HepG2 (cell line): ENCODE results near the gene PAFAH1B2. TPM values are rescaled to one million over a fixed set of nuclear protein-coding genes. Genes with fewer than 3 reads are reported as not detected.

ENCODE experiments used
- CEBPG ChIP-seq: IDR thresholded peaks from 2 replicates; pipeline ENCODE4 v1.6.1; 2016
- CREBL2 ChIP-seq: sonication (generic); formaldehyde crosslinking; IDR thresholded peaks from 2 replicates; pipeline ENCODE4 v1.8.1; 2023; ENCODE audit warnings: missing genetic modification reagents, mild to moderate bottlenecking, borderline replicate concordance
- HNF1A ChIP-seq, 2 experiments: sonication (generic) in 1 of 2; formaldehyde crosslinking in 1 of 2; IDR thresholded peaks; 2 replicates each; pipeline versions ENCODE4 v1.4.0 to v1.6.1; 2016 to 2020; ENCODE audit warnings: borderline replicate concordance in 1 of 2, low read depth in 1 of 2, mild to moderate bottlenecking in 1 of 2, missing genetic modification reagents in 1 of 2
- POGZ ChIP-seq: sonication (generic); formaldehyde crosslinking; IDR thresholded peaks from 2 replicates; pipeline ENCODE4 v1.4.0; 2020; ENCODE audit warnings: mild to moderate bottlenecking, missing genetic modification reagents
- SMAD9 ChIP-seq: sonication (generic); formaldehyde crosslinking; IDR thresholded peaks from 2 replicates; pipeline ENCODE4 v1.5.1; 2020; ENCODE audit warnings: mild to moderate bottlenecking, missing genetic modification reagents
- THAP9 ChIP-seq: sonication (generic); formaldehyde crosslinking; IDR thresholded peaks from 2 replicates; pipeline ENCODE4; 2020; ENCODE audit warnings: missing genetic modification reagents, mild to moderate bottlenecking, borderline replicate concordance
- ZBTB39 ChIP-seq: sonication (generic); formaldehyde crosslinking; IDR thresholded peaks from 2 replicates; pipeline ENCODE4 v1.5.0; 2020; ENCODE audit warnings: missing genetic modification reagents
- ZFAT ChIP-seq: sonication (generic); formaldehyde crosslinking; conservative IDR thresholded peaks from 2 replicates; pipeline ENCODE4 v1.8.1; 2023; ENCODE audit warnings: missing genetic modification reagents, inconsistent platforms
- ZMAT3 ChIP-seq: sonication (generic); formaldehyde crosslinking; conservative IDR thresholded peaks from 2 replicates; pipeline ENCODE4 v1.7.0; 2021; ENCODE audit warnings: missing genetic modification reagents
- ZNF281 ChIP-seq: sonication (generic); formaldehyde crosslinking; IDR thresholded peaks from 2 replicates; pipeline ENCODE4 v1.4.0; 2020; ENCODE audit warnings: missing genetic modification reagents, borderline replicate concordance
- ZNF343 ChIP-seq: sonication (generic); formaldehyde crosslinking; IDR thresholded peaks from 2 replicates; pipeline ENCODE4 v1.4.0; 2020; ENCODE audit warnings: mild to moderate bottlenecking, missing genetic modification reagents
- ZNF431 ChIP-seq: sonication (generic); formaldehyde crosslinking; IDR thresholded peaks from 2 replicates; pipeline ENCODE4 v1.9.0; 2022; ENCODE audit warnings: missing genetic modification reagents, low read depth, mild to moderate bottlenecking, borderline replicate concordance
- ZNF543 ChIP-seq: sonication (generic); formaldehyde crosslinking; IDR thresholded peaks from 2 replicates; pipeline ENCODE4 v1.4.0; 2020; ENCODE audit warnings: mild to moderate bottlenecking, missing genetic modification reagents
- ZNF747 ChIP-seq: sonication (generic); formaldehyde crosslinking; IDR thresholded peaks from 2 replicates; pipeline ENCODE4 v1.8.1; 2023; ENCODE audit warnings: missing genetic modification reagents, mild to moderate bottlenecking, borderline replicate concordance
- polyA plus RNA-seq, 8 experiments: library from polyadenylated mRNA; depleted of rRNA in 3 of 8; stranded (reverse) in 7 of 8; unstranded in 1 of 8; fragments of >200 nt; fragmentation: Illumina TruSeq in 4 of 8; extraction: Trizol in 4 of 8; gene quantifications; 2 replicates each; pipeline versions ENCODE4 v1.2.1 to v1.2.3, GENCODE V29; 2011 to 2016; ENCODE audit warnings: low read depth in 4 of 8, missing spikeins in 1 of 8, mixed read lengths in 1 of 8; ENCODE audit not compliant: insufficient read depth in 1 of 8
- total RNA-seq, 5 experiments: library from RNA; depleted of rRNA; stranded (reverse); fragments of >200 nt; fragmentation: Illumina TruSeq; extraction: Trizol; gene quantifications; 2 replicates each; pipeline ENCODE4 v1.2.3, GENCODE V29; 2016; ENCODE audit warnings: low read depth in 1 of 5

Gene PAFAH1B2
- total and polyA plus RNA-seq, 2 of the 13 experiments (the other 11 are each of a cell fraction or from before 2014, with no cell fraction given) = 28.8 to 104 TPM

- TF ChIP-seq THAP9 (CRISPR knock-in tag) (no peak), ZNF543 (CRISPR knock-in tag) (no peak), ZFAT (CRISPR knock-in tag) (no peak), CREBL2 (no peak), HNF1A (IDR thresholded peaks at IDR 0.05; ENCODE audit: low read depth) (no peak), HNF1A (CRISPR knock-in tag; IDR thresholded peaks at IDR 0.05; ENCODE audit: borderline replicate concordance) (no peak), POGZ (CRISPR knock-in tag) (0 out of 2 replicates have a peak, but pooled peaks have one; percentile 18), ZNF747 (CRISPR knock-in tag) (no peak), ZBTB39 (CRISPR knock-in tag) (no peak), ZNF431 (CRISPR knock-in tag) (no peak), ZNF343 (CRISPR knock-in tag) (no peak), ZNF281 (CRISPR knock-in tag) (peak; percentile 34), ZMAT3 (no peak), CEBPG (CRISPR knock-in tag) (no peak), SMAD9 (CRISPR knock-in tag) (no peak)
Observed at GRCh38 chr11:117144477-117145392, 648 bp downstream of the PAFAH1B2 start (continued).
